ENCODE measurements around the gene GSTM3. TPM values are rescaled to one million over a fixed set of nuclear protein-coding genes. Genes with fewer than 3 reads are reported as not detected.

The GSTM3 gene
- total RNA-seq (2014; rRNA removed; shearing (Covaris generic)) (28.7 and 30.0 TPM in 2 replicates), polyA plus RNA-seq (2016; fragmentation: Nextera tagmentation; extraction: Ambion mirVana) (75.2 and 81.0 TPM in 2 replicates)

DNA sequence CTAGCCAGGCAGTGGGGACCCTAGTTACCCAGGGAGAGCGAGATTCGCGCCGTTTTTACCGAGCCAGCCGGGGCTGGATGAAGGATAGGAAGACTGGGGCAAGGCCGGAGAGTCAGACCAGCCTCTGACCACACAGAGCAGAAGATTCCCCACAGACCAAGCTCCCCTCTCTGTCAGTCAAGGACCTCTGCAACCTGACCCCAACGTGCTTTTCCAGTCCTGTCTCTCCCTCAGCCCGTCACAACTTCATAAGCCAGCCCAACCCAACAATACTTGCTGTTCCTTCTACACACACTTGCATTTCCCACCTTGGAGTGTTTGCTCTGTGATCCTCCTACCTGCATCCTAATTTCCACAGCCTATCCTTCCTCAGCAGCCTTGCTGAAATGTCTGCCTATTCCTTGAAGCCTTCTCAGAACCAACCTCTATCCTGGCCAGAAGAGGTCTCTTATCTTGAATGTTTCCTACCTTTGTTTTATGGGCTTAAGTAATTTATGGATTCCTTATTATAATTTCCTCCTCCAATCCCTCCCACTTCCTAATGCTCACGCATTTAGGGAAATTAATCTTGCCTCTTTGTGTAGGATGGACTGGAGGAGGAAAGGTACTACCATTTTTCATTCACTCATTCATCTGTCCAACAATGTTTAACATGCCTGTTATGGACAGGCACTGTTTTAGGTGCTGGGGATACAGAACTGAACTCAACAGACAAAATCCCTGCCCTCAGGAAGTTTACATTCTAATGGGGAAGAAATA, at the start of gene GSTM3:
Gene GSTM3 (minus strand): TSS at position 424 of the 759 bp plus-strand sequence. CDS start 751 bp downstream, outside the sequence.
- Histone ChIP-seq H4K20me1 (ENCODE audit: insufficient read depth) (no peaks in the 10 kb centered on the region), H3K79me2 (ENCODE audit: insufficient read depth) (no peaks in the 10 kb centered on the region), H3F3A (ENCODE audit: insufficient read depth) (no peaks in the 10 kb centered on the region), H3K9ac (peak within 1 kb of the TSS; percentile 73), H3K4me1 (ENCODE audit: insufficient read depth) (no peaks in the 10 kb centered on the region), H2AFZ (peak within 1 kb of the TSS; percentile 88), H3K9me3 (ENCODE audit: low read depth) (no peaks in the 10 kb centered on the region), H3K36me3 (ENCODE audit: low read depth) (no peaks in the 10 kb centered on the region), H3K27ac (no peak within 1 kb of the TSS), H3K4me3 (peak within 1 kb of the TSS; percentile 79), H3K4me2 (ENCODE audit: unreplicated experiment) (peak within 1 kb of the TSS; percentile 87), H3K27me3 (replicated peaks; ENCODE audit: insufficient read depth) (no peaks in the 10 kb centered on the region), H3K9me2 (ENCODE audit: insufficient read depth) (no peaks in the 10 kb centered on the region)
- DNase-seq, result no peak
- TF ChIP-seq EZH2 (IDR thresholded peaks at IDR 0.05; ENCODE audit: insufficient read depth, poor library complexity, severe bottlenecking) (no peak), EZH2phosphoT487 (IDR thresholded peaks at IDR 0.05; ENCODE audit: insufficient read depth, low read depth) (no peak)
- in situ Hi-C loops (cut with MboI), result no loop called here
- 8 to 10% methylated on average over 10 of the region's 10 CpGs for WGBS, 2 experiments (ENCODE audit: low coverage in 1 of 2, low lambda C conversion rate in 2 of 2, missing lambda C conversion rate in 2 of 2)

DNA sequence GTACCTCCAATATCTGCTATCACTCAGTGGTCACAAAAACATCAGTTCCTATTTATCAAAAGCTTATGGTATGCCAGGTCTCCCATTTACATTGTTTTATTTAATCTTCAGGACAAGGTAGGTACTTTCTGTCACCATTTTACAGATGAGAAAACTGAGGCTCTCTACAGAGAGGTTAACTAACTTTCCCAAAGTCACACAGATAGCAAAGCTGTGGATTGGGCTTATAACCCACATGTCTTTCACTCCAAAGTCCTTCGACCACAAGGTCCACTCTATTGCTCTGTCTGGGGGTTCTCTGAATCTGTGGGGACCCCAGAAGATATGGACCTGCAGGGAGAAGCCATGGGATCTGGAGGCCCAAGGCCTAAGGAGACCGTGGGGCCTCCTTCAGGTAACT, 49.5 kb upstream of the GSTM3 start:
- Histone ChIP-seq H3K36me3 (ENCODE audit: low read depth) (no peaks in the 10 kb centered on the region), H3K9ac (no peak overlapping the region), H3K79me2 (ENCODE audit: insufficient read depth) (no peaks in the 10 kb centered on the region), H4K20me1 (ENCODE audit: insufficient read depth) (no peaks in the 10 kb centered on the region), H3K4me1 (ENCODE audit: insufficient read depth) (peaks cover 31% of the 10 kb centered on the region), H3K27ac (no peak overlapping the region), H3K27me3 (replicated peaks; ENCODE audit: insufficient read depth) (no peaks in the 10 kb centered on the region), H3K9me2 (ENCODE audit: insufficient read depth) (no peaks in the 10 kb centered on the region), H3K4me2 (ENCODE audit: unreplicated experiment) (no peak overlapping the region), H3K4me3 (no peak overlapping the region), H2AFZ (no peak overlapping the region), H3K9me3 (ENCODE audit: low read depth) (no peaks in the 10 kb centered on the region), H3F3A (ENCODE audit: insufficient read depth) (0 out of 2 replicates have a peak, but pooled peaks cover 4% of the 10 kb centered on the region)
- TF ChIP-seq EZH2phosphoT487 (IDR thresholded peaks at IDR 0.05; ENCODE audit: insufficient read depth, low read depth) (no peak), EZH2 (IDR thresholded peaks at IDR 0.05; ENCODE audit: insufficient read depth, poor library complexity, severe bottlenecking) (no peak)
- 92 to 100% methylated on average over 2 of the region's 2 CpGs for WGBS, 2 experiments (ENCODE audit: low coverage in 1 of 2, low lambda C conversion rate in 2 of 2, missing lambda C conversion rate in 2 of 2)
- DNase-seq, result no peak
- in situ Hi-C loops (cut with MboI), result no loop called here

DNA sequence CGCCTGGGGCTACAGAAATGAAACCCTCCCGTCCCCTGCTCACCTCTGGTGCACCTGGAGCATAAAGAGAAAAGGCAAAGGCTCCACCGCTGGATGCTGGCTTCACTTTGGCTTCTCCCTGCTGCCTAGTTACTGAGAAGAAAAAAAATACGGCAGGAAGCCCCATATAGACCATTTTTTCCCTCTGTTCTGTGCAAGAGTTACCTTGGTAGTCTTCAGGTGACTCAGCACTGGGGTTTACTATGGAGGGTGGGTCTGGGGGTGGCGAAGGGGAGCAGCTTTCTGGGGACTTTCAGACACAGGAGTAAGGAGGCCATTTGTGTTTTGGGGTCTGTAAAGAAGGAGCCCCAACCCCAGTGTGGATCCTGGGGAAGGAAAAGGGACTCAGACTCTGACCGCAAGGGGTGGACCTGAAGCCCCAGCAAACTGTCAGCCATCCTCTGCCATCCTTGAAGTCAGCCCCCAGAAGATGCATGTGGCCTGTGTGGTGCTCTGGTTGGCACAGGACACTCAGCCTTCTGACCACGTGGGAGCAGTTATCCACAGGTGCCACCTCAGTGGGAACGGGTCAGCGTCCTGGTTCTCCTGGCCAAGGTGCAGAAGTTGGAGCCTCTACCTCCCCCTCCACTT, 48.8 kb upstream of the GSTM3 start:
- Histone ChIP-seq H4K20me1 (ENCODE audit: insufficient read depth) (no peaks in the 10 kb centered on the region), H3K36me3 (ENCODE audit: low read depth) (no peaks in the 10 kb centered on the region), H3K9me2 (ENCODE audit: insufficient read depth) (no peaks in the 10 kb centered on the region), H3K79me2 (ENCODE audit: insufficient read depth) (no peaks in the 10 kb centered on the region), H3K4me1 (ENCODE audit: insufficient read depth) (peaks cover 31% of the 10 kb centered on the region), H3K4me3 (no peak overlapping the region), H3K9me3 (ENCODE audit: low read depth) (no peaks in the 10 kb centered on the region), H3K27ac (no peak overlapping the region), H3K27me3 (replicated peaks; ENCODE audit: insufficient read depth) (no peaks in the 10 kb centered on the region), H3F3A (ENCODE audit: insufficient read depth) (0 out of 2 replicates have a peak, but pooled peaks cover 4% of the 10 kb centered on the region), H3K4me2 (ENCODE audit: unreplicated experiment) (no peak overlapping the region), H2AFZ (no peak overlapping the region), H3K9ac (no peak overlapping the region)
- no peak for TF ChIP-seq EZH2phosphoT487 (IDR thresholded peaks at IDR 0.05; ENCODE audit: insufficient read depth, low read depth)
- no peak for TF ChIP-seq EZH2 (IDR thresholded peaks at IDR 0.05; ENCODE audit: insufficient read depth, poor library complexity, severe bottlenecking)
- 83 to 90% methylated on average over 9 of the region's 9 CpGs for WGBS, 2 experiments (ENCODE audit: low coverage in 1 of 2, low lambda C conversion rate in 2 of 2, missing lambda C conversion rate in 2 of 2)
- in situ Hi-C loops (cut with MboI), result no loop called here
- DNase-seq, result no peak

DNA sequence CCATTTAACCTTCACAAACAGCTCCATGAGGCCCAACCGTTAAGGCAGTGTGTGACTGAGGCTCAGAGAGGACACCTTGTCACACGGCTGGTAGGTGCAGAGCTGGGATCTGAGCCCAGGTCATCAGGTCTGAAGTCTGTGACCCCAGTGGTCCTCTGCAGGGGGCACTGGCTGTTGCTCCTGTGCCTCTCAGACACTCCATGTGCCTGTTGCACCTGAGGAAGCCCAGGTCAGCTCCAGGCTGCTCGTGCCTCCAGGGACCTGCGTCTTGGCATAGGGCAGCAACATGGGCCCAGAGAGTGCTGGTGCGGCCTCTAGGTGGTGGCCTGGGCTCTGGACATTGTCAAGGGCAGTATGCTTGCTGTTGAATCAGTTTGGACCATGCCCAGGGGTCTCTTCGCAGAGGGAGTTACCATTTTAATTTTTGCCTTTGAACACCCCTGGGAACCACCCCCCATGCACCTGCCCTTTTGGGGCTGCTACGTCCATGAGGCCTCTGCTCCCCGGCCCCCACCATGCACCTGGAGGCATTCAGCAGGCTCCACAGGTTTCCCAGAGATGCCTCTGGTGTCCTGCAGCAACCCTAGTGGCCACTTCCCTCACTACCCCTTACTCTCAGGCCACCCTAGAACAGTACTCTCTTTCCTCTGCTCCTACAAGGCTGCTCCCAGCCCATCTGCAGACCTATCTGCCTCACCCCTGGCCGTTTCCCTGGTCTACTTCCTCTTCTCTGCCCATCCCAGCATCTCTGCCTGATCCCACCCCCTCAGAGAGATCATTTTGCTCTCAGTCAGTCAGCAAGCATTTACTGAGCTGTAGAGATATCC, 48.1 kb upstream of the GSTM3 start:
- Histone ChIP-seq H3F3A (ENCODE audit: insufficient read depth) (0 out of 2 replicates have a peak, but pooled peaks cover 4% of the 10 kb centered on the region), H3K4me1 (ENCODE audit: insufficient read depth) (peaks cover 27% of the 10 kb centered on the region), H3K4me2 (ENCODE audit: unreplicated experiment) (no peak overlapping the region), H3K79me2 (ENCODE audit: insufficient read depth) (no peaks in the 10 kb centered on the region), H3K4me3 (no peak overlapping the region), H3K9me2 (ENCODE audit: insufficient read depth) (no peaks in the 10 kb centered on the region), H3K9me3 (ENCODE audit: low read depth) (no peaks in the 10 kb centered on the region), H3K9ac (no peak overlapping the region), H3K27ac (no peak overlapping the region), H3K27me3 (replicated peaks; ENCODE audit: insufficient read depth) (no peaks in the 10 kb centered on the region), H2AFZ (no peak overlapping the region), H4K20me1 (ENCODE audit: insufficient read depth) (no peaks in the 10 kb centered on the region), H3K36me3 (ENCODE audit: low read depth) (no peaks in the 10 kb centered on the region)
- TF ChIP-seq EZH2 (IDR thresholded peaks at IDR 0.05; ENCODE audit: insufficient read depth, poor library complexity, severe bottlenecking), result no peak
- TF ChIP-seq EZH2phosphoT487 (IDR thresholded peaks at IDR 0.05; ENCODE audit: insufficient read depth, low read depth), result no peak
- in situ Hi-C loops (cut with MboI), result no loop called here
- 92 to 94% methylated on average over 8 to 9 of the region's 9 CpGs for WGBS, 2 experiments (ENCODE audit: low coverage in 1 of 2, low lambda C conversion rate in 2 of 2, missing lambda C conversion rate in 2 of 2)
- peak; percentile 50 for DNase-seq
